ENCODE results near the gene ZNF611. TPM values are rescaled to one million over a fixed set of nuclear protein-coding genes. Genes with fewer than 3 reads are reported as not detected.
"Not testable (repeated sequence)": the region's sequence is repeated elsewhere in the genome, so short reads cannot be mapped to it uniquely, and the experiment has no call there.

The ZNF611 gene
- polyA plus RNA-seq, 1 donor from 2014 or later: 11.8 TPM

- no peaks in the 10 kb centered on the region for H3K36me3 ChIP-seq (ENCODE audit: insufficient read depth, low read length)
- TF ChIP-seq SMC3 (conservative IDR thresholded peaks at IDR 0.05; ENCODE audit: poor library complexity) (no peak), EZH2 (IDR thresholded peaks at IDR 0.05; ENCODE audit: borderline replicate concordance, insufficient read depth, low read length, poor library complexity, severe bottlenecking) (no peak), RAD21 (conservative IDR thresholded peaks at IDR 0.05) (no peak), TAF1 (IDR thresholded peaks at IDR 0.05; ENCODE audit: low read depth) (no peak), POLR2AphosphoS5 (IDR thresholded peaks at IDR 0.05) (no peak), EP300 (conservative IDR thresholded peaks at IDR 0.05; ENCODE audit: poor library complexity, severe bottlenecking) (no peak), MXI1 (conservative IDR thresholded peaks at IDR 0.05; ENCODE audit: poor library complexity, severe bottlenecking) (no peak)
- TF ChIP-seq, protein P1, sequence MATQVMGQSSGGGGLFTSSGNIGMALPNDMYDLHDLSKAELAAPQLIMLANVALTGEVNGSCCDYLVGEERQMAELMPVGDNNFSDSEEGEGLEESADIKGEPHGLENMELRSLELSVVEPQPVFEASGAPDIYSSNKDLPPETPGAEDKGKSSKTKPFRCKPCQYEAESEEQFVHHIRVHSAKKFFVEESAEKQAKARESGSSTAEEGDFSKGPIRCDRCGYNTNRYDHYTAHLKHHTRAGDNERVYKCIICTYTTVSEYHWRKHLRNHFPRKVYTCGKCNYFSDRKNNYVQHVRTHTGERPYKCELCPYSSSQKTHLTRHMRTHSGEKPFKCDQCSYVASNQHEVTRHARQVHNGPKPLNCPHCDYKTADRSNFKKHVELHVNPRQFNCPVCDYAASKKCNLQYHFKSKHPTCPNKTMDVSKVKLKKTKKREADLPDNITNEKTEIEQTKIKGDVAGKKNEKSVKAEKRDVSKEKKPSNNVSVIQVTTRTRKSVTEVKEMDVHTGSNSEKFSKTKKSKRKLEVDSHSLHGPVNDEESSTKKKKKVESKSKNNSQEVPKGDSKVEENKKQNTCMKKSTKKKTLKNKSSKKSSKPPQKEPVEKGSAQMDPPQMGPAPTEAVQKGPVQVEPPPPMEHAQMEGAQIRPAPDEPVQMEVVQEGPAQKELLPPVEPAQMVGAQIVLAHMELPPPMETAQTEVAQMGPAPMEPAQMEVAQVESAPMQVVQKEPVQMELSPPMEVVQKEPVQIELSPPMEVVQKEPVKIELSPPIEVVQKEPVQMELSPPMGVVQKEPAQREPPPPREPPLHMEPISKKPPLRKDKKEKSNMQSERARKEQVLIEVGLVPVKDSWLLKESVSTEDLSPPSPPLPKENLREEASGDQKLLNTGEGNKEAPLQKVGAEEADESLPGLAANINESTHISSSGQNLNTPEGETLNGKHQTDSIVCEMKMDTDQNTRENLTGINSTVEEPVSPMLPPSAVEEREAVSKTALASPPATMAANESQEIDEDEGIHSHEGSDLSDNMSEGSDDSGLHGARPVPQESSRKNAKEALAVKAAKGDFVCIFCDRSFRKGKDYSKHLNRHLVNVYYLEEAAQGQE (IDR thresholded peaks at IDR 0.05; ENCODE audit: borderline replicate concordance): no peak
- TF ChIP-seq, protein P2, sequence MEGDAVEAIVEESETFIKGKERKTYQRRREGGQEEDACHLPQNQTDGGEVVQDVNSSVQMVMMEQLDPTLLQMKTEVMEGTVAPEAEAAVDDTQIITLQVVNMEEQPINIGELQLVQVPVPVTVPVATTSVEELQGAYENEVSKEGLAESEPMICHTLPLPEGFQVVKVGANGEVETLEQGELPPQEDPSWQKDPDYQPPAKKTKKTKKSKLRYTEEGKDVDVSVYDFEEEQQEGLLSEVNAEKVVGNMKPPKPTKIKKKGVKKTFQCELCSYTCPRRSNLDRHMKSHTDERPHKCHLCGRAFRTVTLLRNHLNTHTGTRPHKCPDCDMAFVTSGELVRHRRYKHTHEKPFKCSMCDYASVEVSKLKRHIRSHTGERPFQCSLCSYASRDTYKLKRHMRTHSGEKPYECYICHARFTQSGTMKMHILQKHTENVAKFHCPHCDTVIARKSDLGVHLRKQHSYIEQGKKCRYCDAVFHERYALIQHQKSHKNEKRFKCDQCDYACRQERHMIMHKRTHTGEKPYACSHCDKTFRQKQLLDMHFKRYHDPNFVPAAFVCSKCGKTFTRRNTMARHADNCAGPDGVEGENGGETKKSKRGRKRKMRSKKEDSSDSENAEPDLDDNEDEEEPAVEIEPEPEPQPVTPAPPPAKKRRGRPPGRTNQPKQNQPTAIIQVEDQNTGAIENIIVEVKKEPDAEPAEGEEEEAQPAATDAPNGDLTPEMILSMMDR (IDR thresholded peaks at IDR 0.05; ENCODE audit: poor library complexity, severe bottlenecking): no peak
- no peaks in the 10 kb centered on the region for H3K79me2 ChIP-seq (replicated peaks; ENCODE audit: insufficient read depth, low read length)
- H3K4me3 ChIP-seq (ENCODE audit: low read length): no peak overlapping the region
- no peak overlapping the region for H3K9ac ChIP-seq (ENCODE audit: low read length)
- H2AFZ ChIP-seq (ENCODE audit: low read depth, low read length): no peak overlapping the region
- H3K4me2 ChIP-seq (ENCODE audit: low read length): no peak overlapping the region
- H3K9me3 ChIP-seq (ENCODE audit: low read length): no peaks in the 10 kb centered on the region
- no peaks in the 10 kb centered on the region for H3F3A ChIP-seq (ENCODE audit: insufficient read depth, low read length, poor library complexity, severe bottlenecking)
- no peaks in the 10 kb centered on the region for H3K9me2 ChIP-seq (ENCODE audit: insufficient read depth, low read length)
- H3K27me3 ChIP-seq (ENCODE audit: insufficient read depth, low read depth, low read length): no peaks in the 10 kb centered on the region
- H4K20me1 ChIP-seq (ENCODE audit: insufficient read depth): no peaks in the 10 kb centered on the region
- no peak overlapping the region for H3K27ac ChIP-seq (ENCODE audit: low read length)
Measured at GRCh38 chr19:52742516-52742915, 7.7 kb upstream of the ZNF611 start.

GRCh38 chr19:52741951-52742485 lies 7.2 kb upstream of the ZNF611 start:
- Histone ChIP-seq H3K9me3 (ENCODE audit: low read length) (no peaks in the 10 kb centered on the region), H3K9ac (ENCODE audit: low read length) (no peak overlapping the region), H3K4me3 (ENCODE audit: low read length) (no peak overlapping the region), H3K27me3 (ENCODE audit: insufficient read depth, low read depth, low read length) (no peaks in the 10 kb centered on the region), H2AFZ (ENCODE audit: low read depth, low read length) (no peak overlapping the region), H3K4me2 (ENCODE audit: low read length) (no peak overlapping the region), H3K79me2 (replicated peaks; ENCODE audit: insufficient read depth, low read length) (no peaks in the 10 kb centered on the region), H3F3A (ENCODE audit: insufficient read depth, low read length, poor library complexity, severe bottlenecking) (no peaks in the 10 kb centered on the region), H3K27ac (ENCODE audit: low read length) (no peak overlapping the region), H3K9me2 (ENCODE audit: insufficient read depth, low read length) (no peaks in the 10 kb centered on the region), H4K20me1 (ENCODE audit: insufficient read depth) (no peaks in the 10 kb centered on the region), H3K36me3 (ENCODE audit: insufficient read depth, low read length) (no peaks in the 10 kb centered on the region)
- TF ChIP-seq EP300 (conservative IDR thresholded peaks at IDR 0.05; ENCODE audit: poor library complexity, severe bottlenecking) (no peak), EZH2 (IDR thresholded peaks at IDR 0.05; ENCODE audit: borderline replicate concordance, insufficient read depth, low read length, poor library complexity, severe bottlenecking) (no peak), MXI1 (conservative IDR thresholded peaks at IDR 0.05; ENCODE audit: poor library complexity, severe bottlenecking) (no peak), POLR2AphosphoS5 (IDR thresholded peaks at IDR 0.05) (no peak), RAD21 (conservative IDR thresholded peaks at IDR 0.05) (no peak), SMC3 (conservative IDR thresholded peaks at IDR 0.05; ENCODE audit: poor library complexity) (no peak), TAF1 (IDR thresholded peaks at IDR 0.05; ENCODE audit: low read depth) (no peak)
- TF ChIP-seq, protein P2 (IDR thresholded peaks at IDR 0.05; ENCODE audit: poor library complexity, severe bottlenecking): no peak
- TF ChIP-seq, protein P1 (IDR thresholded peaks at IDR 0.05; ENCODE audit: borderline replicate concordance): no peak

- H3K9ac ChIP-seq (ENCODE audit: low read length); H3K36me3 ChIP-seq (ENCODE audit: insufficient read depth, low read length); H4K20me1 ChIP-seq (ENCODE audit: insufficient read depth): not testable (repeated sequence)
Measured at GRCh38 chr19:52741371-52741770, 6.5 kb upstream of the ZNF611 start.

More at GRCh38 chr19:52741371-52741770, 6.5 kb upstream of the ZNF611 start:
- not testable (repeated sequence) for H3K27ac ChIP-seq (ENCODE audit: low read length); H3K27me3 ChIP-seq (ENCODE audit: insufficient read depth, low read depth, low read length); H3K9me3 ChIP-seq (ENCODE audit: low read length); H3K9me2 ChIP-seq (ENCODE audit: insufficient read depth, low read length); H3K4me3 ChIP-seq (ENCODE audit: low read length); H3K79me2 ChIP-seq (replicated peaks; ENCODE audit: insufficient read depth, low read length); H3K4me2 ChIP-seq (ENCODE audit: low read length); H2AFZ ChIP-seq (ENCODE audit: low read depth, low read length); H3F3A ChIP-seq (ENCODE audit: insufficient read depth, low read length, poor library complexity, severe bottlenecking)
